H4 (cell line): ENCODE data around the gene ADAMTS2. TPM values are rescaled to one million over a fixed set of nuclear protein-coding genes. Genes with fewer than 3 reads are reported as not detected.

Source experiments
- DNase-seq: peaks from one replicate; pipeline ENCODE4 v3.0.0-alpha.2; 2015; ENCODE audit warnings: low spot score
- total RNA-seq: library from RNA; depleted of rRNA; stranded (reverse); fragments of >200 nt; shearing (Covaris generic); gene quantifications from 2 replicates; pipeline ENCODE4 v1.2.3, GENCODE V29; 2014

ADAMTS2 gene
- total RNA-seq, 1 experiment from 2014 or later = 1.2 TPM

- DNase-seq = no peak
These were observed 66.7 kb downstream of the ADAMTS2 start for GRCh38 chr5:179278546-179278945.

GRCh38 chr5:179278119-179278518 is 67.1 kb downstream of the ADAMTS2 start:
- DNase-seq = no peak

DNA sequence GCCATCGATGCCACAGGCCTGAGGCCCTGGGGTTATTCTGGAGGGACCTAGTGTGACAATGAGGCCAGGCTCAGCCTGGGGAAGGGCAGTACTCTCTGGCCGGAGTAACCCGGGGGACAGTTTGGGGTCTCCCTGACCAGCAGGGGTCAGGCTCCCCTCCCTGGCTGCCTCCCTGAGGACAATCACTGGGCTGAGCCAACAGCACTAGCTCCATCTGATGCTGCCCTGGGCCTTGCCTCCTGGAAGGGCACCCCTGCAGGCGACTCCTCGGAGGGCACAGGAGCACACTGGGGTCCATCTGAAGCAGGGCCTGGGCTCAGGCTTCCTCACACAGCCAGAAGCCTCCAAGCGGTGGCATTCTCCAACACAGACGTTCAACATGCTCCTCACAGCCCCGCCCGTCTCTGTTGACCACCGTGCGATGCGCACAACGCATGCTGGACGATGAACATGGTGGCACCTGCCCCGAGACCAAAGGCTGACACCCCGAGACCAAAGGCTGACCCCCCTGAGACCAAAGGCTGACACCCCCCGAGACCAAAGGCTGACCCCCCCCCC is 68.3 kb downstream of the ADAMTS2 start:
- DNase-seq = no peak

DNA sequence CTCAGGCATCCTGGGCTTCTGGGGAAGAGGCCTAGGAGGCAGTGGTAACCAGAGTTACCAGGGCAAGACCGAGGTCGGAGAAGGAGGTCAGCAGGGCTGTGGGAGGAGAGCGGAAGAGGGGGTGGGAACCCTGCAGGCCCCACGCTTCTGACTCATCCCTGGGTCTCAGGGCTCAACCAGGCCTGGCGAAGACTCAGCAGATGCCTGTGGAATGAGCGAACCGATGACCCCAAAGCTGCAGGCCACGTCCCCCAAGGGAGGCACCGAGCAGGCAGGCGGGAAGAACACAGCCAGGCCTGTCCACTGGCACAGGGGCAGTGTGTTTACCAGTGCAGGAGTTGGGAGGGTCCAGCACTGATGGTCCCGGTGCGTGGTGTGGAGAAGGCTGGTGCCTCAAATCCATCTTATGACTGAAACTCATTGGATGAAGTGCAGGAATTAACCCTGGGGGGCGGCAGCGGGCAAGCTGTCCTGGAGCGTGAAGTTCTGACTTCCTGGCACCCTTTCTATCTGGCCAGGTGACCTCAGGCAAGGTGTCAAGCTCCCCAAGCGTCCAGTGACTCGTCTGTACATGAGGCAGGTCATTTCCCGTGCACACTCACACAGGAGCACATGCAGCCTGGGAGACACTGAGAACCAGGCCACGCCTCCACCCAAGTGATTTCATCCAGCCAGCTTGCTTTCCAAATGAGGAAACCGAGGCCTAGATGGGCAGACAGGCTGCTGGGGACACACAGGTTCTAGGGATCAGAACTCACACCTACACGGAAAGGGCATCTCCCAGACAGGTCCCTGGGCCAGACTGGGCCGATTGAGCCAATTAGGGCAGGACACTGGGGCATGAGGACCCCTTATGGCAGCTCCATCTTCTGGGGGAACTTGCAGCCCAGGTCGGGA is 69.1 kb downstream of the ADAMTS2 start:
- peak; percentile 81 for DNase-seq

DNA sequence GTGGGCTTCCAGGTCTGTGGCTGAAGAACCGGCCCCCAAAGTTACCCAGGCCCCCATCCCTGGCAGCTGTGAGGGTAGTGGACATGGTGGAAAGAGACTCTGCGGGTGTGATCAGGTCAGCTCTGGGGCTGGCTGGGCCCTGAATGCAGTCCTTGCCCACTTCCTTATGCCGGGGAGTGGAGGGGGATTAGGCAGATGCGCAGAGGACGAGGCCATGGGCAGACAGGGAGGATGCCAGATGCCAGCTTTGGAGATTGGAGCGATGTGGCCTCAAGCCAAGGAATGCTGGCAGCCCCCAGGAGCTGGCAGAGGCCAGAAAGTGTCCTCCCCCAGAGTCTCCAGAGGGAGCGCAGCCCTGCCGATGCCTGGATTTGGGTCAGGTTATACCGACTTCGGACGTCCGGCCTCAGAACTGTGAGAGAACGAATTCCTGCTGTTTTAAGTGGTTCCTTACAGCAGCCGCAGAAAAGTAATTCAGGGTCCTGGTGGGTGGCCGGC is 69.8 kb downstream of the ADAMTS2 start:
- no peak for DNase-seq

GRCh38 chr5:179274321-179275315 is 70.6 kb downstream of the ADAMTS2 start:
- no peak for DNase-seq

DNA sequence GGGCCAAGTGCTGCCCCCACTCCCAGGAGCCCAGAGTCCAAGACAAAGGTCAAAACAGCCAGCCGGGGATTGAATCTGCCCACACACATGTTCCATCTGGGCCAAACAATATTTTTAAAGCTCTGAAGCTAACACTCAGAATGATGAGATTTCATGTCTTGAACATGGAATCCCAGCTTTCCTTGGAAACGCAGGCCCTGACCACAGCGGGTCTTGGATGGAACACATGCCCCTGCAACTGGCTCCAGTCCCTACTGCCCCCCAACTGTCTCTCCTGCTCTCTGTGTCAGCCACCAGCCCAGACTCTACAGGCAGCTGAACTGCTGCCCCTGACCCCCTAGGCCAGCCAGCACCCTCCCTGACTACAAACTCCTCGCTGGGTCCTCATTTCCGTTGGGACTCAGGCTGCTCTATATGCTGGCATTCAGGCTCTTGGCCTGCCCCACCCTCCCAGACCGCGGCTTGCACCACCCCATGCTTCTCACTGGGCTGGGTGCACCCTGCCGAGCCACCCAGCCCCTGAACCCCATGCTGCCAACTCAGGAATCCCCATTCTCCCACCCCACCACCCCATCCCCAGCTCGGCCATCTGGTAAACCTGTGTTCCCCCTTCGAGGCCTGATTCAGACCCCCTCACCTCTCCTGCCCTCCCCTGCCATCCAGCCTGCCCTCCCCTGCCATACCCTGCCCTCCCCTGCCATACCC is 71.7 kb downstream of the ADAMTS2 start:
- no peak for DNase-seq

GRCh38 chr5:179273073-179273435 is 72.2 kb downstream of the ADAMTS2 start:
- DNase-seq = no peak

DNA sequence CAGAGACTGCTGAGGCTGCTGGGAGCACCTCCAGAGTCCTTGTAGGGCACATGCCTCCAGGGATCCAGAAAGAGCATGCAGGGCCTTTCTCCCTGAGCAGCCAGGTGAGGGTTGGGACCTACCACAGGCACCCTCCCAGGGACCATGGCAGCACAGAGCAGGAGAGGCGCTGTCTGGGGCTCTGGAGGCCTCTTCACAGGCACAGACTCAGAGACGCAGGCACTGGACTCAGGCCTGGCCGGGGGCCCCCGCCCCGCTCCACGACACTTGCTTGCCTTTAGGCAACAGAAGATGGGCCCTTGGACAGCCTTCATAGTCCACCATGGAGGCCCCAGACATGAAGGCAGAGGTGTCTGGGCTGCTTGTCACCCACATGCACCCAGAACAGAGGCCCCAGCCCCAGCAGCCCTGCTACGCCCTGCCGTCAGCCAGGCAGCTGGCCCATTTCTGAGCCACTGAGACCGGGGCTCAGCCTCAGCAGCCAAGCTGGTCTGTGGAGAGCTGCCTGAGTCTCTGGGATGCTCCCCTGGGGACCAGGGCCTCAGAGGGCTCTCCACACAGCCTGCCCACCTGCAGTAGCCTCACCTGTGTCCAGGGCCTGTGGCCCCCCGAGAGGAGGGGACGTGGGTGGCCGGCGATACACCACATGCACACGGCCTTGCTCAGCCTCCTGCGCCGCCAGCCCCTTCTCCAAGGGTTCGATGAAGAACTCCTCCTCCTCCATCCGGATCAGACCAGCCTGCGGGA is 72.8 kb downstream of the ADAMTS2 start:
- DNase-seq = no peak

DNA sequence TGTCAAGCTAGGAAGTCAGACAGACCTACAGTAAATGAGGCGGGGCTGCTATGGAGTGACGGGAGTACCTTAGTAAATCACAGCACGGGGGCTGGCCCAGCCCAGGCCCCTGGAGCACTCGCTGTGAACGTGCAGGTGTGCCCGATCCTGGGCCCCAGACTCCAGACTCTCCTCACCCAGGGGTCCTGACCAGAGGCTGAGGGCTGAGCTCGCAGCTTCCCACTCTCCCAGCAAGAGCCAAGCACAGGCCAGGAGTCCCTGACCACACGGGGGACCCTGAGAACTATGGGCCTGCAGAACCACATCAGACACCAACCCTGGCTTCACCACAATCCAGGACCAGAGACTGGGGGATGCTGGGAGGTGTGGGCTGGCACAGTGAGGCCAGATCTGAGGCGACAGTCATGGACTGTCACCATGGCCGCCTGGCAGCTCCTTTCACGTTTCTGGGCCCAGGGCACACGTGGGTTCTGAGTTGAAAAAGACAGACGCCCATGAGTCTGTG is 73.4 kb downstream of the ADAMTS2 start:
- DNase-seq = no peak

DNA sequence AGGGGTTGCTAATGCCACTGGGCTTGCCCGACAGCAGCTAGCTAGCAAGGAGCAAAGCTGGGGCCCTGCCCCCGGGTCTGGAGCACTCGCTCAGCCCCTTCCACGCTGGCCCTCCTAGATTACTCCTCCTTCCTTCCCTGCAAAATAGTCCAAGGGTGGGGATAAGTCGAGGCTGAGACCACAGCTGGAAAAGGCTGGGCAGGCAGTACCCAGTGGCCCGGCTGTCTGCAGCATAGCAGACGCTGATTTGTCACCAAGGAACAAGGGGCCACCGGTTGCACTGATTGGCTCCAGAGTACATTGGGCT is 73.9 kb downstream of the ADAMTS2 start:
- DNase-seq = no peak

DNA sequence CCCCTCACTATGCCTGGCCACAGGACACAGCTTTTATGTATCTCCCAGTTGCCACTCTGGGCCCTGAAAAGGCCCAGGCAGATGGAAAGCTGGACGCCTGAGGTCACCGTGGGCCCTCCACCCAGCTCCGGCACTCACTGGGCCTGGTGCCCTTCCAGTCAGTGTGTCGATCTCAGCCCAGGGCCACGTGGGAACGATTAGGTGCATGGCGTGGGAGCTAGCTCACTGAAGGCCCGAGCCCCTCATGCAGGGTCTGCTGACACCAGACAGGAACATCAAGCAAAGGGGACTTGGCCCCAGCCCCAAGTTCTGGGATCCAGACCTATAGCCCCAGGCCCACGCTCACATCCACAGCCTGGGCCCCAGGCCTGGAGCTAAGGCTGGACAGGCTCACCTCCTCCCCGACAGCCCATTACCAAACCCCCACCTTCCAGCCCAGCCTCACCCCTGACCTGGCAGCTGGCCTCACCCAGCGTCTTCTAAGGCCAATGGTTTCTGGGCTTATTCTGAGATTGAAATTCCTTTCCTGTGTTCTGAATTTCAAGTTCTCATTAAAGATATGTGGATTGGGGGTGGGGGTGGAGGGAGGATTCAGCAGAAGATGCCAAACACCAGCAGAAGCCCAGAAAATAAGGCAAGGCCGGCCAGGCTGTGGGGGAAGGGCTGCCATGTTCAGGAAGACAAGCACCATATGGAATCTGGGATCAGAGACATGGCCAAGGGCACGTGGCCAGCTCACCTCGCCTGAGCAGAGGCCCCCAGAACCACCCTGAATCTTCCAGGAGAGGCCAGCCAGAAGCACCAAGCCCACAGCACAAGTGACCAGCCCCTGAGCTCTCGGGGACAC is 74.5 kb downstream of the ADAMTS2 start:
- no peak for DNase-seq

DNA sequence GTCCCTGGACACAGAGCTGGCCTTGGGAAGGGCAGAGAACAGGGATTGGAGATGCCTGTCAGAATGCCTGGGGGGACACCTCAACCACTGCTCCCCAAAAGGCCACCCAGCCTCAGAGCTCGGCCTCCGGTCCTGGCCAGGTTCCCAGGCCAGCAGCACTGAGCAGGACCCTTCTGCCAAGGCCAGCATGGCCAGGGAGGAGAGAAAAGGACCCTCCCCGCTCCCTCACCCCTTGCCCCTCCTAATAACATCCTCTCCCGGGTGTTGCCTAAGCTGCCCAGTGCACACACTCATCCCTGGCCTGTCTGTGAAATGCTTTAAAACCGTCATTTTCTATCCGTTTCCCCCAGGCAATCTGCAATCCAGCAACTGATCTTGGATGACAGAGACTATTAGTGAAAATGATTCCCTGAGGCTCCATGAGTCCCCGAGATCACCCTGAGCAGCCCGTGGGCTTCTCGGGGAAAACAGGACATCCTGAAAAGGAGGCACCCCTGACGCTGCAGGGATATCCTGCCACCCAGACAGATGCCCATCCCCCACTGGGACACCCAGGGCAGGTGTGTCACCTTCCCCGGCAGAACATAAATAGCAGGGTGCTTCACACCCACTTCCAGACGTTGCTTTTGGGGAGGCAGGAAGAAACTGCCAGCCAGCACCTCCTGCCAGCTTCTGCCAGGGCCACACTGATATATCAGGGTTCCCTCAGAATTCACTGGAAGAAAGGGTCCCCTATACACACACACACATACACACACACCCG is 75.3 kb downstream of the ADAMTS2 start:
- no peak for DNase-seq

- no peak for DNase-seq
These were observed 76.1 kb downstream of the ADAMTS2 start for GRCh38 chr5:179268966-179269693.

DNA sequence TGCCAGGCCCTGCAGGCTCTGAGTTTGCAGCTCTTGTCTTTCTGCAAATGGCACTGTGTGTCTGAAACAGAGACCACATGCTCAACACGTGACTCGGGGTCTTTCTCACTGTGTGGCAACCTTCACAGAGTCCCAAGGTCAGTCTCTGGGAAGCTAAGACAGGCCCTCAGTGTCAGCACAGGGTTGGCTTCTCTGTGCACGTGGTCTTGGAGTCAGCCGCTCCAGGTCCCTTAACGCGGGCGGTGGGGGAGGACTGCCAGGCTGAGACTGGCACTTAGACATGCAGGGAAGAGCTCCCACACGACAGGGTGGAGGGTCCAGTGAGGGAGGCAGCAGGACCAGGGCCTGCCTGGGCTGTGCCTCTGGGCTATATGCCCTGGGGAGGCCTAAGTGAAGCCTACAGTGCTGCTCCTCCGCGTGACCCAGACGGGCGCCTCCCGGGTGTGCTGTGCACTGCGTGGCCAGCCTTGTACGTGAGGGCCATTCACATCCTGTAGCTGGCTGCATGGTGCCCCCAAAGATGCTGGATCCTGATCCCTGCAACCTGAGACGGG is 76.8 kb downstream of the ADAMTS2 start:
- no peak for DNase-seq

DNA sequence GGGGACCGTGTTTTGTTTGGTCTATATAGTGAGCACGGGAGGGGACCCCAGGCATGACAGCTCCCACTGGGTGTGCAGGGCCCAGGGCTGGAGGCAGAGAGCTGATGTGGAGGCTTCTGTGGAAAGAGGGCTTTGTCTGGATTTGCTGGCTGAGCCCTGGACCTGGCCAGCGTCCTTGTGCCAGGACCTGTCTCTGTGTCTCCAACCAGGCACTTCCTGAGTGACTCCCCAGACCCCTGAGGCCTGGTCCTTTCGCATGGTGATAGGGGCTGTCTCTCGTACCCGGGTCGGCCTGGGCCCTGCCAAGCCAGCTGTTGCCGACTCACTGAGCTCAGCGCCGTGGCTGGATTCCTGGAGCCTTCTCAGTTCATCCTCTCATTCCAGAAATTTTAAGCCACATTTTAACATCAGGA is 77.6 kb downstream of the ADAMTS2 start:
- no peak for DNase-seq

DNA sequence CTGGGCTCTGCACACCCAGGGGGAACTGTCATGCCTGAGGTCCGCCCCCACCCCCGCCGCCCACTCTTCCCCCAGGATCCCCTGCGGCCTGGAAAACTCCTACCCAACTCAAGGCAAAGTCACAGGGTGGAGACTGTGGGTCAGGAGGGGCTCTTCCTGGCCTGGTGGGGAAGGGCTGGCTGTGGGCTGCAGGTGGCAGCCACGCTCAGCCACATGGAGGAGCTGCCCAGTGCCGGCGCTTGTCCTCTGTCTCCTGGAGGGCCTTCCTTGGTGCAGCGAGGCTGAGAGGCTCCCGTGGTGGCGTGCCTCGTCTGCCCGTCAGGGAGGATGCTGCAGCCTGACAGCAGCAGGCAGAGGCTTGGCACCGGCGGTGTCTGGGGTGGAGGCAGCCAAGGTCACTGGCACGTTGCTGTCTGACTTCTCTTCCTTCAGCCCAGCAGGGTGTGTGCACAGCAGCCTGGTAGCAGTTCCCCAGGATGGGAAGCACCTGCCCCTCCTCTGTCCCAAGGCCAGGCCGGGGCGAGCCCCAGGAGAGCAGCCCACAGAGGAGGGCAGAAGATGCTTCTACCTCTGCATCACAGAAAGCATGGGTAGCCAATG is 78.1 kb downstream of the ADAMTS2 start:
- DNase-seq = no peak
